PC-3 (cell line): Measurements from ENCODE around the gene BCAS3.

Experiments used
- CTCF ChIP-seq: fragments of 300-600 bp; sonication (generic); conservative IDR thresholded peaks from 2 replicates; pipeline ENCODE4 v1.5.1; 2017; ENCODE audit warnings: antibody characterized with exemption, low read depth, mild to moderate bottlenecking, low read length
- EZH2 ChIP-seq: fragments of 300-600 bp; sonication (generic); IDR thresholded peaks from one replicate; pipeline ENCODE4 v1.6.1; 2017; ENCODE audit warnings: antibody characterized with exemption, mild to moderate bottlenecking, low read length; ENCODE audit not compliant: unreplicated experiment

- TF ChIP-seq CTCF = no peak
- no peak for TF ChIP-seq EZH2
Observed at GRCh38 chr17:61335105-61335844, 657.6 kb downstream of the BCAS3 start.
